BLaER1 (cell line): ENCODE measurements around the gene XRN1.

Experiments
- H3K27ac ChIP-seq: shearing (Covaris generic); formaldehyde crosslinking; 2 replicates; pipeline ENCODE4 v1.8.1; 2022
- H3K27me3 ChIP-seq: shearing (Covaris generic); formaldehyde crosslinking; 2 replicates; pipeline ENCODE4 v1.8.1; 2022
- H3K36me3 ChIP-seq: shearing (Covaris generic); formaldehyde crosslinking; 2 replicates; pipeline ENCODE4 v1.8.1; 2022
- H3K4me1 ChIP-seq: shearing (Covaris generic); formaldehyde crosslinking; 2 replicates; pipeline ENCODE4 v1.8.1; 2022
- H3K4me2 ChIP-seq: shearing (Covaris generic); formaldehyde crosslinking; 2 replicates; pipeline ENCODE4 v1.8.1; 2022
- H3K4me3 ChIP-seq: shearing (Covaris generic); formaldehyde crosslinking; 2 replicates; pipeline ENCODE4 v1.8.1; 2022
- H3K9ac ChIP-seq: shearing (Covaris generic); formaldehyde crosslinking; 2 replicates; pipeline ENCODE4 v1.8.1; 2022
- H3K9me3 ChIP-seq: shearing (Covaris generic); formaldehyde crosslinking; 2 replicates; pipeline ENCODE4 v1.8.1; 2022
- H4K20me1 ChIP-seq: shearing (Covaris generic); formaldehyde crosslinking; 2 replicates; pipeline ENCODE4 v1.8.1; 2022
- Cebpa-rat ChIP-seq: shearing (Covaris generic); IDR thresholded peaks from 2 replicates; pipeline ENCODE4 v1.8.1; 2022

XRN1 gene

DNA sequence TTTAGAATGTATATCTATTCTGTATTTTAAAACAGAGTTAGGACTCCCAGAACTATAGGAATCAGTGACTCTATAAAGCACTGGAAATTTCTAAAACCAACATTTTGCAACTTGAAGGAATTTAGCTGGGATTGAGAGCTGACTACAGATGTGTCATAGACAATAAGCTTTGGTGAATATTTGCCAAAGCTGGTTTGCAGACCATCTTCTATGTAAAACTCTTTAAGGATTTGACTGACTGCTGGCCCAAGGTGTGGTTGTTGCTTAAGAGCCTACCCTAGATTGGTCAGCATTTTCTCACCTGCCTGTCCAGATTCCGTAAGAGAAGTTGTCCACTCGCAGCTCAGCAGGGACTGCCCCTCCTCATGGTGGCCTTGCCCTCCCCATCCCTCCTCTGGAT, 149.2 kb downstream of the XRN1 start:
- no peak overlapping the region for H3K9ac ChIP-seq
- H3K4me1 ChIP-seq, result no peaks in the 10 kb centered on the region
- H3K9me3 ChIP-seq, result peaks cover 20% of the 10 kb centered on the region
- no peak for TF ChIP-seq Cebpa-rat
- H3K27ac ChIP-seq, result no peak overlapping the region
- H3K27me3 ChIP-seq, result no peaks in the 10 kb centered on the region
- no peak overlapping the region for H3K4me2 ChIP-seq
- no peak overlapping the region for H3K4me3 ChIP-seq
- peaks cover 5% of the 10 kb centered on the region; the same call in 1 of the 2 replicates for H3K36me3 ChIP-seq
- H4K20me1 ChIP-seq, result no peaks in the 10 kb centered on the region

GRCh38 chr3:142296507-142296906, 151.3 kb downstream of the XRN1 start:
- no peak overlapping the region for H3K9ac ChIP-seq
- H4K20me1 ChIP-seq, result no peaks in the 10 kb centered on the region
- H3K36me3 ChIP-seq, result peaks cover 5% of the 10 kb centered on the region; the same call in 1 of the 2 replicates
- no peak for TF ChIP-seq Cebpa-rat
- H3K4me3 ChIP-seq, result no peak overlapping the region
- H3K4me1 ChIP-seq, result no peaks in the 10 kb centered on the region
- no peaks in the 10 kb centered on the region for H3K27me3 ChIP-seq
- no peak overlapping the region for H3K4me2 ChIP-seq
- H3K9me3 ChIP-seq, result 0 out of 2 replicates have a peak, but pooled peaks cover 6% of the 10 kb centered on the region
- H3K27ac ChIP-seq, result no peak overlapping the region

GRCh38 chr3:142287866-142288638, 159.8 kb downstream of the XRN1 start:
- H3K27me3 ChIP-seq, result no peaks in the 10 kb centered on the region
- no peak overlapping the region for H3K4me2 ChIP-seq
- TF ChIP-seq Cebpa-rat, result no peak
- peaks cover 3% of the 10 kb centered on the region; the same call in 1 of the 2 replicates for H3K36me3 ChIP-seq
- no peaks in the 10 kb centered on the region for H4K20me1 ChIP-seq
- H3K4me3 ChIP-seq, result no peak overlapping the region
- H3K9ac ChIP-seq, result no peak overlapping the region
- H3K4me1 ChIP-seq, result no peaks in the 10 kb centered on the region
- H3K9me3 ChIP-seq, result peaks cover 48% of the 10 kb centered on the region
- H3K27ac ChIP-seq, result no peak overlapping the region

- Histone ChIP-seq H3K9me3 (peaks cover 42% of the 10 kb centered on the region), H4K20me1 (no peaks in the 10 kb centered on the region), H3K36me3 (peaks cover 3% of the 10 kb centered on the region; the same call in 1 of the 2 replicates), H3K4me1 (no peaks in the 10 kb centered on the region), H3K27ac (no peak overlapping the region), H3K4me2 (no peak overlapping the region), H3K9ac (no peak overlapping the region), H3K27me3 (no peaks in the 10 kb centered on the region), H3K4me3 (no peak overlapping the region)
- no peak for TF ChIP-seq Cebpa-rat
Measured at GRCh38 chr3:142285083-142285517, 162.7 kb downstream of the XRN1 start.

- no peak overlapping the region for H3K9ac ChIP-seq
- no peak for TF ChIP-seq Cebpa-rat
- peaks cover 26% of the 10 kb centered on the region for H3K9me3 ChIP-seq
- H3K36me3 ChIP-seq, result no peaks in the 10 kb centered on the region; the same call in 1 of the 2 replicates
- no peak overlapping the region for H3K4me3 ChIP-seq
- H3K27me3 ChIP-seq, result no peaks in the 10 kb centered on the region
- H4K20me1 ChIP-seq, result no peaks in the 10 kb centered on the region
- no peaks in the 10 kb centered on the region for H3K4me1 ChIP-seq
- H3K27ac ChIP-seq, result no peak overlapping the region
- H3K4me2 ChIP-seq, result no peak overlapping the region
Measured at GRCh38 chr3:142282503-142282902, 165.3 kb downstream of the XRN1 start.

DNA sequence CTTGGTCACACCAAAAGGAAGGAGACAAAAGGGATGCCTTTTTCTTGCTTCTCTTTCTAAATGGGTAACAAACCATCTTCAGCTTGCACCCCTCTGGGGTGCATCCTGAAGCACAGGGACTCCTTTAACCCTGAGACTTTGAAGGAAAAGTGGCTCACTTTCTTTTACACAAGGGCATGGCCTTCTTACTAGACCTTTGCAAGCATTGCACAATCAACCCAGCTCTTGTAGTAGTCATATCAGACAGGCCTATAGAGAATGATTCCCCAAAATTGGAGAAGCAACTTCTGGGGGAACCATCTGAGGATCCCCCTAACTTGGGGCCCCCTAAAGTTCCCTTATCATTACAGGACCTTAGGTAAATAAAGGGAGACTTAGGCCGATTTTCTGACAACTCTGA, 166.4 kb downstream of the XRN1 start:
- no peaks in the 10 kb centered on the region for H3K27me3 ChIP-seq
- H3K4me2 ChIP-seq, result no peak overlapping the region
- no peaks in the 10 kb centered on the region for H3K4me1 ChIP-seq
- H3K36me3 ChIP-seq, result no peaks in the 10 kb centered on the region
- no peak overlapping the region for H3K27ac ChIP-seq
- H3K4me3 ChIP-seq, result no peak overlapping the region
- peaks cover 15% of the 10 kb centered on the region for H3K9me3 ChIP-seq
- TF ChIP-seq Cebpa-rat, result no peak; the same call in 1 of the 2 replicates
- no peak overlapping the region for H3K9ac ChIP-seq
- no peaks in the 10 kb centered on the region for H4K20me1 ChIP-seq

DNA sequence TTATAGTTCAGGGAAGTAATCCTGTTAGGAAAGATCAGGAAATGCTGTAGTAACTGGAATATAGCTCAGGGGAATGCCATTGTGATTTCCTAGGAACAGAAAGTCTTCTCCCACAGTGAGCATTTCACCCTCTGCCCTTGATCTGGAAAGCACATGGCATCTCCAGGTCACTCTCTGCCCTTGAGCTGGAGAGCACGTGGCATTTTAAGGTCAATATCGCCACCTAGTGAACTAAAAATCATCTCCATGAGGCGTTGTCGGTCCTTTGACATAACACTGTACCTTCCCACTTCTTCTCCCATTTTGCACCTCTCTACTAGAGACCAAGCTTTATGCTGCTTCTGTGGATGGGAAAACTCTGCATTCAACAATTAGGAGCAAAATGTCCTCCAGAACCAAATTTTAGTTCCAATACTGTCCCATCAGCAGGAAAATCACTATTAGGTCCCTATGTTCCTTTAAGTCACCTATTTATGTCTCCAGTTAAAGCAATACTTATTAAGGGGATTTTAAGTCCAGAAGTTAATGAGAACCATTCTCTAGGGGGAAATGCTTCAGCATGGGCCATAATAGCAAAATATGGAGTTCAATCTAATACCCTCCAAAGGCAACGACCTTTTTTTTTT, 167.8 kb downstream of the XRN1 start:
- no peaks in the 10 kb centered on the region for H3K36me3 ChIP-seq
- no peak for TF ChIP-seq Cebpa-rat
- H4K20me1 ChIP-seq, result no peaks in the 10 kb centered on the region
- no peaks in the 10 kb centered on the region for H3K4me1 ChIP-seq
- no peak overlapping the region for H3K27ac ChIP-seq
- H3K4me3 ChIP-seq, result no peak overlapping the region
- H3K27me3 ChIP-seq, result no peaks in the 10 kb centered on the region
- H3K4me2 ChIP-seq, result no peak overlapping the region
- peaks cover 11% of the 10 kb centered on the region for H3K9me3 ChIP-seq
- H3K9ac ChIP-seq, result no peak overlapping the region

DNA sequence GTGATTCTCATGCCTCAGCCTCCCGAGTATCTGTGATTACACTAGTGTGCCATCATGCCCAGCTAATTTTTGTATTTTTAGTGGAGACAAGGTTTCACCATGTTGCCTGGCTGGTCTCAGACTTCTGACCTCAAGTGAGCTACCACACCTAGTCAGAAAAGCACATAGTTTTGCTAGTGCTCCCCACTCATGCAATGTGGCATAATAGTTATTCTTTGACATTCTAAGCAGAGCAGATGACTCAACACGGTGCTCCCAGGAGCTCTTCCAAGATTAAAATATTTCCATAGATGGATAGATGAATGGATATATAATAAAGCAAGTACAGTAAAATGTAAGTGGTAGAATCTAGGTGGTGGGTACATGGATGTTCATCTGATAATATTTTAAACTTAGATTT, 169.4 kb downstream of the XRN1 start:
- no peak for TF ChIP-seq Cebpa-rat
- no peaks in the 10 kb centered on the region for H3K4me1 ChIP-seq
- H3K27ac ChIP-seq, result no peak overlapping the region
- H3K36me3 ChIP-seq, result no peaks in the 10 kb centered on the region
- H4K20me1 ChIP-seq, result no peaks in the 10 kb centered on the region
- H3K27me3 ChIP-seq, result no peaks in the 10 kb centered on the region
- H3K9me3 ChIP-seq, result peaks cover 9% of the 10 kb centered on the region
- H3K4me3 ChIP-seq, result no peak overlapping the region
- no peak overlapping the region for H3K4me2 ChIP-seq
- H3K9ac ChIP-seq, result no peak overlapping the region

GRCh38 chr3:142276781-142277180, 171.1 kb downstream of the XRN1 start:
- peaks cover 9% of the 10 kb centered on the region for H3K9me3 ChIP-seq
- H3K27ac ChIP-seq, result no peak overlapping the region
- H3K4me1 ChIP-seq, result no peaks in the 10 kb centered on the region
- H3K9ac ChIP-seq, result no peak overlapping the region
- TF ChIP-seq Cebpa-rat, result no peak
- H3K4me3 ChIP-seq, result no peak overlapping the region
- no peak overlapping the region for H3K4me2 ChIP-seq
- H3K27me3 ChIP-seq, result no peaks in the 10 kb centered on the region
- H4K20me1 ChIP-seq, result no peaks in the 10 kb centered on the region
- no peaks in the 10 kb centered on the region for H3K36me3 ChIP-seq

- Histone ChIP-seq H3K36me3 (no peaks in the 10 kb centered on the region), H3K4me2 (no peak overlapping the region), H3K9me3 (peaks cover 9% of the 10 kb centered on the region), H4K20me1 (no peaks in the 10 kb centered on the region), H3K4me1 (no peaks in the 10 kb centered on the region), H3K9ac (no peak overlapping the region), H3K4me3 (no peak overlapping the region), H3K27ac (no peak overlapping the region), H3K27me3 (no peaks in the 10 kb centered on the region)
- TF ChIP-seq Cebpa-rat, result no peak
Measured at GRCh38 chr3:142275856-142276255, 172.0 kb downstream of the XRN1 start.
